NCI-H146 treated with DMSO at 0.1 percent for 48 hours (cell line): ENCODE data around the gene FNDC10.
A peak's percentile ranks its signal among the peaks of the same experiment; 100 is the strongest.
"Not testable (repeated sequence)": the region's sequence is repeated elsewhere in the genome, so short reads cannot be mapped to it uniquely, and the experiment has no call there.

Experiments used
- DNase-seq: peaks from one replicate; lab custom pipeline; 2025; ENCODE audit not compliant: unreplicated experiment; lab: John Stamatoyannopoulos, UW

The FNDC10 gene

GRCh38 chr1:1599030-1599934, 653 bp downstream of the FNDC10 start:
- no peak for DNase-seq

GRCh38 chr1:1598720-1599029, 1.3 kb downstream of the FNDC10 start:
- DNase-seq = no peak

GRCh38 chr1:1598051-1598719, 1.8 kb downstream of the FNDC10 start:
- no peak for DNase-seq

- DNase-seq = no peak
Observed at GRCh38 chr1:1597275-1597930, 2.5 kb downstream of the FNDC10 start.

- no peak for DNase-seq
Observed at GRCh38 chr1:1596493-1597274, 3.3 kb downstream of the FNDC10 start.

- DNase-seq = not testable (repeated sequence)
Observed at GRCh38 chr1:1595341-1595740, 4.6 kb downstream of the FNDC10 start.

GRCh38 chr1:1594602-1595260, 5.2 kb downstream of the FNDC10 start:
- peak; percentile 12 for DNase-seq

- no peak for DNase-seq
Observed at GRCh38 chr1:1593834-1594601, 5.9 kb downstream of the FNDC10 start.

GRCh38 chr1:1591452-1591851, 8.5 kb downstream of the FNDC10 start:
- DNase-seq = no peak

- no peak for DNase-seq
Observed at GRCh38 chr1:1583347-1584010, 16.5 kb downstream of the FNDC10 start.

GRCh38 chr1:1582585-1583346, 17.2 kb downstream of the FNDC10 start:
- no peak for DNase-seq

- DNase-seq = no peak
Observed at GRCh38 chr1:1578371-1578940, 21.5 kb downstream of the FNDC10 start.

GRCh38 chr1:1577367-1578011, 22.4 kb downstream of the FNDC10 start:
- no peak for DNase-seq

- peak; percentile 54 for DNase-seq
Observed at GRCh38 chr1:1574721-1575537, 25.0 kb downstream of the FNDC10 start, which contains the start of gene SSU72. Gene SSU72, minus strand, starts transcription at chr1:1574863. Its CDS starts 306 bp downstream, at chr1:1574557.

GRCh38 chr1:1573843-1574720, 25.9 kb downstream of the FNDC10 start:
- DNase-seq = peak; percentile 15

GRCh38 chr1:1569341-1569740, 30.6 kb downstream of the FNDC10 start:
- DNase-seq = no peak
